Endodermal cell (in vitro differentiated cells): Measurements from ENCODE around the gene RNF224. TPM values are rescaled to one million over a fixed set of nuclear protein-coding genes. Genes with fewer than 3 reads are reported as not detected.

Source experiments
- DNase-seq: peaks from one replicate; pipeline ENCODE4 v3.0.0-alpha.2; 2017
- H3K27ac ChIP-seq: 2 replicates; pipeline ENCODE4 v1.5.1; 2013; ENCODE audit warnings: mild to moderate bottlenecking, low read depth, low read length, moderate library complexity
- H3K27me3 ChIP-seq: 2 replicates; pipeline ENCODE4 v1.6.1; 2013; ENCODE audit warnings: mild to moderate bottlenecking, low read length, moderate library complexity; ENCODE audit not compliant: insufficient read depth, control insufficient read depth, poor library complexity, severe bottlenecking
- H3K36me3 ChIP-seq: 2 replicates; pipeline ENCODE4 v1.7.0; 2013; ENCODE audit warnings: mild to moderate bottlenecking, low read length, moderate library complexity; ENCODE audit not compliant: control insufficient read depth, insufficient read depth
- H3K4me1 ChIP-seq: one replicate; pipeline ENCODE4 v1.7.0; 2013; ENCODE audit warnings: low read length; ENCODE audit not compliant: control insufficient read depth, insufficient read depth
- H3K4me3 ChIP-seq: 2 replicates; pipeline ENCODE4 v1.5.1; 2013; ENCODE audit warnings: mild to moderate bottlenecking, low read length, moderate library complexity
- H3K9ac ChIP-seq: 2 replicates; pipeline ENCODE4 v1.6.1; 2013; ENCODE audit warnings: mild to moderate bottlenecking, low read length, moderate library complexity; ENCODE audit not compliant: poor library complexity, severe bottlenecking; ENCODE audit errors: extremely low read depth
- H3K9me3 ChIP-seq: 2 replicates; pipeline ENCODE4 v1.6.1; 2013; ENCODE audit warnings: mild to moderate bottlenecking, low read length, moderate library complexity; ENCODE audit not compliant: control insufficient read depth
- H3K27ac Mint-ChIP-seq: 2 replicates; pipeline ENCODE4 v1.8.0; 2020; ENCODE audit warnings: mixed read lengths
- H3K27me3 Mint-ChIP-seq: 2 replicates; pipeline ENCODE4 v1.8.0; 2021; ENCODE audit warnings: mild to moderate bottlenecking, mixed read lengths; ENCODE audit not compliant: insufficient read depth
- H3K36me3 Mint-ChIP-seq: 2 replicates; pipeline ENCODE4 v1.8.0; 2020; ENCODE audit warnings: low read depth, mixed read lengths
- H3K4me1 Mint-ChIP-seq: 2 replicates; pipeline ENCODE4 v1.8.0; 2020; ENCODE audit warnings: mixed read lengths
- H3K4me3 Mint-ChIP-seq: 2 replicates; pipeline ENCODE4 v1.8.0; 2020; ENCODE audit warnings: mild to moderate bottlenecking, moderate library complexity, mixed read lengths
- H3K9me3 Mint-ChIP-seq: 2 replicates; pipeline ENCODE4 v1.8.0; 2020; ENCODE audit warnings: mild to moderate bottlenecking, mixed read lengths
- WGBS, 2 experiments: methylation state at CpG; one replicate each; pipeline versions ENCODE4 v1.1.5 to v1.1.7; 2013; ENCODE audit warnings: missing lambda C conversion rate in 2 of 2, mixed read lengths in 1 of 2; ENCODE audit not compliant: insufficient coverage in 1 of 2, insufficient read length in 1 of 2; 5-methylcytosine and 5-hydroxymethylcytosine counted together
- total RNA-seq, 2 donors: library from RNA; stranded (reverse); fragmentation: NEBNext Ultra II Directional in 1 of 2; extraction: Animal tissue kit (Norgen Biotek cat#: 25700) in 1 of 2; gene quantifications; 2 replicates in 1 of 2; 3 replicates in 1 of 2; pipeline ENCODE4 v1.2.1, GENCODE V29; 2021
- TF ChIP-seq, protein P1 (sequence below): fragments of 200-600 bp; sonication (generic); conservative IDR thresholded peaks from 2 replicates; pipeline ENCODE4 v1.5.0; 2021; ENCODE audit warnings: antibody characterized with exemption, mild to moderate bottlenecking

The RNF224 gene
- total RNA-seq, 2 donors from 2014 or later, result 0.24 to 0.38 TPM

DNA sequence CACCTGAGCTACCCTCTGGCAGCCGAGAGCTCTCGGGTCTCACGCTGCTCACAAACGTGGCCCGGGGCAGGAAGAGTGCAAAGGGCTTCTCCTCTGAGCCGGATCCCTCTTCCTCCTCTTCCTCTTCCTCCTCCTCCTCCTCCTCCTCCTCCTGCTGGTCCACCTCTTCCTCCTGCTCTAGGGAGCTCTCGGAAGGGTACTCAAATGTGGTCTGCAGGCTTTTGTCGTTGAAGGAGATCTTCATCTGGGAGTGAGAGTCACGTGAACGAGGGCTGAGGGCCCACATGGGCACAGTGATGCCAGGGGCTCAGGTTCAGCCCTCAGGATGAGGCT, 34.9 kb upstream of the RNF224 start:
- Mint-ChIP-seq H3K4me1 (peaks cover 15% of the 10 kb centered on the region), H3K9me3 (no peaks in the 10 kb centered on the region), H3K27me3 (no peaks in the 10 kb centered on the region), H3K4me3 (no peak overlapping the region), H3K27ac (no peak overlapping the region), H3K36me3 (peaks cover 9% of the 10 kb centered on the region)
- no peaks in the 10 kb centered on the region for H3K27me3 ChIP-seq
- H3K4me3 ChIP-seq, result no peak overlapping the region
- peaks cover 14% of the 10 kb centered on the region for H3K36me3 ChIP-seq
- TF ChIP-seq, protein P1, sequence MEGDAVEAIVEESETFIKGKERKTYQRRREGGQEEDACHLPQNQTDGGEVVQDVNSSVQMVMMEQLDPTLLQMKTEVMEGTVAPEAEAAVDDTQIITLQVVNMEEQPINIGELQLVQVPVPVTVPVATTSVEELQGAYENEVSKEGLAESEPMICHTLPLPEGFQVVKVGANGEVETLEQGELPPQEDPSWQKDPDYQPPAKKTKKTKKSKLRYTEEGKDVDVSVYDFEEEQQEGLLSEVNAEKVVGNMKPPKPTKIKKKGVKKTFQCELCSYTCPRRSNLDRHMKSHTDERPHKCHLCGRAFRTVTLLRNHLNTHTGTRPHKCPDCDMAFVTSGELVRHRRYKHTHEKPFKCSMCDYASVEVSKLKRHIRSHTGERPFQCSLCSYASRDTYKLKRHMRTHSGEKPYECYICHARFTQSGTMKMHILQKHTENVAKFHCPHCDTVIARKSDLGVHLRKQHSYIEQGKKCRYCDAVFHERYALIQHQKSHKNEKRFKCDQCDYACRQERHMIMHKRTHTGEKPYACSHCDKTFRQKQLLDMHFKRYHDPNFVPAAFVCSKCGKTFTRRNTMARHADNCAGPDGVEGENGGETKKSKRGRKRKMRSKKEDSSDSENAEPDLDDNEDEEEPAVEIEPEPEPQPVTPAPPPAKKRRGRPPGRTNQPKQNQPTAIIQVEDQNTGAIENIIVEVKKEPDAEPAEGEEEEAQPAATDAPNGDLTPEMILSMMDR, result no peak
- H3K4me1 ChIP-seq, result peaks cover 17% of the 10 kb centered on the region
- H3K9ac ChIP-seq, result no peak overlapping the region
- 92 to 100% methylated on average over 9 to 10 of the region's 10 CpGs for WGBS, 2 experiments
- H3K9me3 ChIP-seq, result no peaks in the 10 kb centered on the region
- DNase-seq, result no peak
- no peak overlapping the region for H3K27ac ChIP-seq

DNA sequence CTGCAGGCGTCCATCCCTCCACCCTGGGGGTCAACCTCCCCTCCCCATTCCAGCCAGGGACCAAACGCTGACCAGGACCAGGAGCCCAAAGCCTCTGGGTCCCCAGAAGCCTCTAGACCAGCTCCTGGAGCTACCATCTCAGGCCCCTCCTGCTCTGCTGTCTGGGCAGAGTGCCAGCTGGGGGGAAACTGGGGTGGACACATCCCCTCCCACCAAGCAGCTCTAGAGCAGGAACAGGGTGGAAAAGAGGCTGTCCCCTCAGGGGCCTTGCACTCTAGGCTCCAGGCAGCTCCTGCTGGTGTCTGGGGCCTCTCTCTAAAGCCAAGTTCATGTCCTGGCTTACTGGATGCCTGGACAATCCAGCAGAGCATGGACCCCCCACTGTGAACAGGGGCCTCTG, 34.4 kb upstream of the RNF224 start:
- Mint-ChIP-seq H3K27ac (no peak overlapping the region), H3K27me3 (no peaks in the 10 kb centered on the region), H3K36me3 (peaks cover 9% of the 10 kb centered on the region), H3K4me3 (no peak overlapping the region), H3K9me3 (no peaks in the 10 kb centered on the region), H3K4me1 (peaks cover 12% of the 10 kb centered on the region)
- TF ChIP-seq, protein P1, result no peak
- 95% methylated on average over 2 of the region's 2 CpGs; no CpG with 5 or more reads in 1 of the 2 experiments for WGBS, 2 experiments
- H3K4me1 ChIP-seq, result peaks cover 15% of the 10 kb centered on the region
- no peak for DNase-seq
- H3K4me3 ChIP-seq, result no peak overlapping the region
- H3K27me3 ChIP-seq, result no peaks in the 10 kb centered on the region
- H3K9me3 ChIP-seq, result no peaks in the 10 kb centered on the region
- H3K27ac ChIP-seq, result no peak overlapping the region
- H3K36me3 ChIP-seq, result peaks cover 14% of the 10 kb centered on the region
- H3K9ac ChIP-seq, result no peak overlapping the region

DNA sequence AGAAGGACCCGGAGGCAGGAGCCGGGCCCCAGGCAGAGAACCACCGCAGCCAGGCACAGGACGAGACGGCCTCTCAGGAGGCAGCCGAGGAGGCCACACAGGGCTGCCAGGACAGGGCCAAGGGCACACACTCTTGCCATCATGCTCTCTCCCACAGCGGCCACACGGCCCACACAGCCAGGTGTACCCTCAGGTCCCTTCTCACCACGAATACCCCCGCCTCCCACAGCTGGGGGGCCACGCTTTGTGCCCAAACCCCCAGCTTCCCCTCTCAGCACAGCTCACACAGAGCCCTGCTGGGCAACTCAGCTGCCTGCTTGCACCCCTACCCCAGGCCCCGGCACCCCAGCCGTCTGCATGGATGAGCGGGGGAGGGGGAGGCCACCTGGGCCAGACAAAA, 33.5 kb upstream of the RNF224 start:
- H3K9ac ChIP-seq, result no peak overlapping the region
- H3K36me3 ChIP-seq, result peaks cover 14% of the 10 kb centered on the region
- WGBS, 2 experiments, result 92 to 100% methylated on average over 3 to 14 of the region's 14 CpGs
- H3K4me1 Mint-ChIP-seq, result peaks cover 17% of the 10 kb centered on the region
- H3K4me1 ChIP-seq, result peaks cover 24% of the 10 kb centered on the region
- no peaks in the 10 kb centered on the region for H3K27me3 Mint-ChIP-seq
- no peaks in the 10 kb centered on the region for H3K9me3 Mint-ChIP-seq
- no peak overlapping the region for H3K27ac Mint-ChIP-seq
- no peaks in the 10 kb centered on the region for H3K9me3 ChIP-seq
- H3K27ac ChIP-seq, result no peak overlapping the region
- no peaks in the 10 kb centered on the region for H3K27me3 ChIP-seq
- no peak for DNase-seq
- peaks cover 9% of the 10 kb centered on the region for H3K36me3 Mint-ChIP-seq
- TF ChIP-seq, protein P1, result no peak
- H3K4me3 ChIP-seq, result no peak overlapping the region
- H3K4me3 Mint-ChIP-seq, result no peak overlapping the region
